Transverse colon (tissue), 4 donors: ENCODE data around the gene RHEX. TPM values are rescaled to one million over a fixed set of nuclear protein-coding genes. Genes with fewer than 3 reads are reported as not detected.

ENCODE experiments used
- DNase-seq: peaks from one replicate; pipeline ENCODE4 v3.0.0-alpha.2; 2019
- H3K27ac ChIP-seq, 4 donors: fragments of 200-600 bp; sonication (generic); 2 replicates each; pipeline ENCODE4 v1.5.1; 2016 to 2018; ENCODE audit warnings: inconsistent platforms in 4 of 4
- H3K27me3 ChIP-seq: fragments of 200-600 bp; sonication (generic); 2 replicates; pipeline ENCODE4 v1.5.1; 2017; ENCODE audit warnings: inconsistent platforms
- H3K36me3 ChIP-seq, 4 donors: fragments of 200-600 bp; sonication (generic); 2 replicates each; pipeline ENCODE4 v1.5.1; 2017 to 2019; ENCODE audit warnings: inconsistent platforms in 4 of 4
- H3K4me1 ChIP-seq, 4 donors: fragments of 200-600 bp; sonication (generic); 2 replicates each; pipeline ENCODE4 v1.5.1; 2017 to 2020; ENCODE audit warnings: inconsistent platforms in 4 of 4
- H3K4me3 ChIP-seq, 4 donors: fragments of 200-600 bp; sonication (generic); 1 replicate in 1 of 4; 2 replicates in 3 of 4; pipeline versions ENCODE4 v1.5.1 to v1.6.1; 2017 to 2019; ENCODE audit warnings: inconsistent platforms in 4 of 4
- H3K9me3 ChIP-seq, 2 donors: fragments of 200-600 bp; sonication (generic); 2 replicates each; pipeline ENCODE4 v1.5.1; 2017 to 2019; ENCODE audit warnings: inconsistent platforms in 2 of 2
- CTCF ChIP-seq, 5 experiments: fragments of 200-600 bp in 3 of 5; fragments of 450-650 bp in 2 of 5; sonication (generic) in 3 of 5; IDR thresholded peaks; 1 replicate in 2 of 5; 2 replicates in 3 of 5; pipeline ENCODE4 v1.5.1; 2016 to 2017; ENCODE audit warnings: antibody characterized with exemption in 5 of 5, inconsistent platforms in 3 of 5, mild to moderate bottlenecking in 2 of 5, moderate library complexity in 1 of 5
- EP300 ChIP-seq: sonication (generic); formaldehyde crosslinking; IDR thresholded peaks from one replicate; pipeline ENCODE4 v1.6.1; 2017; ENCODE audit warnings: antibody characterized with exemption, low read depth
- POLR2A ChIP-seq: fragments of 450-650 bp; IDR thresholded peaks from one replicate; pipeline ENCODE4 v1.6.1; 2016; ENCODE audit warnings: antibody characterized with exemption, mild to moderate bottlenecking, moderate library complexity
- POLR2AphosphoS5 ChIP-seq, 3 donors: sonication (generic); formaldehyde crosslinking; IDR thresholded peaks; one replicate each; pipeline ENCODE4 v1.6.1; 2016; ENCODE audit warnings: antibody characterized with exemption in 3 of 3
- WGBS, 2 donors: methylation state at CpG; one replicate each; pipeline ENCODE4 v1.1.5; 2018; ENCODE audit warnings: low coverage in 1 of 2; 5-methylcytosine and 5-hydroxymethylcytosine counted together
- in situ Hi-C, 4 donors: fragments of 200-750 bp; cut with MboI; loops; one replicate each; pipeline versions ENCODE4 v1.15.0 to v1.15.1; 2017; ENCODE audit warnings: low sequenced_read_pairs in 3 of 4, low pct_ligation_motif_present in 1 of 4, low pct_unique_long_range_greater_than_20kb in 1 of 4
- intact Hi-C: fragments of 100-400 bp; cut with DNase I; formaldehyde crosslinking; loops from one replicate; pipeline ENCODE4 v1.15.1; 2023; ENCODE audit warnings: low total_unique reads
- total RNA-seq, 4 donors: library from RNA; depleted of rRNA; stranded (reverse); fragments of >200 nt; gene quantifications; one replicate each; pipeline ENCODE4 v1.1.0, GENCODE V29; 2016

The RHEX gene
- total RNA-seq, 4 donors from 2014 or later, result 0.96 to 4.8 TPM; not detected in 2

GRCh38 chr1:206075786-206076755, 23.1 kb downstream of the RHEX start:
- TF ChIP-seq CTCF (IDR thresholded peaks at IDR 0.05) (no peak), EP300 (no peak), POLR2AphosphoS5 (IDR thresholded peaks at IDR 0.05) (no peak), POLR2A (no peak)
- no peaks in the 10 kb centered on the region for H3K36me3 ChIP-seq
- no peak for DNase-seq
- in situ Hi-C loops, result no loop called here
- 75 to 85% methylated on average over 4 to 11 of the region's 11 CpGs for WGBS, 2 donors
- H3K4me3 ChIP-seq, result no peak overlapping the region
- H3K27ac ChIP-seq, result no peak overlapping the region
- no peaks in the 10 kb centered on the region for H3K27me3 ChIP-seq
- intact Hi-C loops, result no loop called here
- no peaks in the 10 kb centered on the region for H3K9me3 ChIP-seq
- no peaks in the 10 kb centered on the region for H3K4me1 ChIP-seq

GRCh38 chr1:206079135-206079534, 26.2 kb downstream of the RHEX start:
- no peaks in the 10 kb centered on the region for H3K27me3 ChIP-seq
- in situ Hi-C loops (no loop called here), intact Hi-C loops (no loop called here)
- H3K4me3 ChIP-seq, result no peak overlapping the region
- no peaks in the 10 kb centered on the region for H3K9me3 ChIP-seq
- WGBS, 2 donors, result 42 to 57% methylated on average over 1 of the region's 1 CpG
- no peak for DNase-seq
- no peaks in the 10 kb centered on the region for H3K4me1 ChIP-seq
- H3K27ac ChIP-seq, result no peak overlapping the region
- TF ChIP-seq EP300 (no peak), CTCF (IDR thresholded peaks at IDR 0.05) (no peak), POLR2AphosphoS5 (IDR thresholded peaks at IDR 0.05) (no peak), POLR2A (no peak)
- H3K36me3 ChIP-seq, result no peaks in the 10 kb centered on the region

GRCh38 chr1:206080026-206080820, 27.2 kb downstream of the RHEX start:
- H3K36me3 ChIP-seq, result no peaks in the 10 kb centered on the region
- H3K27ac ChIP-seq, result no peak overlapping the region
- intact Hi-C loops, result no loop called here
- no peaks in the 10 kb centered on the region for H3K4me1 ChIP-seq
- TF ChIP-seq EP300 (no peak), CTCF (IDR thresholded peaks at IDR 0.05) (no peak), POLR2A (no peak), POLR2AphosphoS5 (IDR thresholded peaks at IDR 0.05) (no peak)
- in situ Hi-C loops, result no loop called here
- 44 to 56% methylated on average over 6 to 8 of the region's 8 CpGs for WGBS, 2 donors
- no peaks in the 10 kb centered on the region for H3K27me3 ChIP-seq
- no peaks in the 10 kb centered on the region for H3K9me3 ChIP-seq
- no peak for DNase-seq
- no peak overlapping the region for H3K4me3 ChIP-seq

GRCh38 chr1:206081856-206082255, 28.9 kb downstream of the RHEX start:
- in situ Hi-C loops, result no loop called here
- no peaks in the 10 kb centered on the region for H3K4me1 ChIP-seq
- H3K36me3 ChIP-seq, result no peaks in the 10 kb centered on the region
- WGBS, 2 donors, result 76% methylated on average over 5 of the region's 5 CpGs; no CpG with 5 or more reads in 1 of the 2 donors
- H3K27ac ChIP-seq, result no peak overlapping the region
- H3K27me3 ChIP-seq, result no peaks in the 10 kb centered on the region
- H3K4me3 ChIP-seq, result no peak overlapping the region
- TF ChIP-seq POLR2A (no peak), CTCF (IDR thresholded peaks at IDR 0.05) (no peak), EP300 (no peak), POLR2AphosphoS5 (IDR thresholded peaks at IDR 0.05) (no peak)
- intact Hi-C loops, result no loop called here
- DNase-seq, result no peak
- no peaks in the 10 kb centered on the region for H3K9me3 ChIP-seq
